ENCODE measurements around the gene CADM3. TPM values are rescaled to one million over a fixed set of nuclear protein-coding genes. Genes with fewer than 3 reads are reported as not detected.
A peak's percentile ranks its signal among the peaks of the same experiment; 100 is the strongest.

The CADM3 gene
- total and polyA plus RNA-seq, 9 of the 15 experiments (the other 6 are each of a cell fraction or from before 2014, with no cell fraction given) = 0.04 TPM; not detected in 8

GRCh38 chr1:159211331-159212136, 40.1 kb downstream of the CADM3 start (continued):
- TF ChIP-seq ZBTB26 (CRISPR knock-in tag; IDR thresholded peaks at IDR 0.05) = no peak
- TF ChIP-seq PRMT5 (CRISPR knock-in tag; IDR thresholded peaks at IDR 0.05) = no peak
- TF ChIP-seq HMGXB4 (CRISPR knock-in tag; IDR thresholded peaks at IDR 0.05) = no peak
- TF ChIP-seq GABPB2 (CRISPR knock-in tag; conservative IDR thresholded peaks at IDR 0.05) = no peak
- no peak for TF ChIP-seq NFE2L1 (tag; IDR thresholded peaks at IDR 0.05; ENCODE audit: borderline replicate concordance, low read depth)
- TF ChIP-seq KLF13 (tag; IDR thresholded peaks at IDR 0.05; ENCODE audit: borderline replicate concordance, low read depth) = no peak
- TF ChIP-seq, protein P1, sequence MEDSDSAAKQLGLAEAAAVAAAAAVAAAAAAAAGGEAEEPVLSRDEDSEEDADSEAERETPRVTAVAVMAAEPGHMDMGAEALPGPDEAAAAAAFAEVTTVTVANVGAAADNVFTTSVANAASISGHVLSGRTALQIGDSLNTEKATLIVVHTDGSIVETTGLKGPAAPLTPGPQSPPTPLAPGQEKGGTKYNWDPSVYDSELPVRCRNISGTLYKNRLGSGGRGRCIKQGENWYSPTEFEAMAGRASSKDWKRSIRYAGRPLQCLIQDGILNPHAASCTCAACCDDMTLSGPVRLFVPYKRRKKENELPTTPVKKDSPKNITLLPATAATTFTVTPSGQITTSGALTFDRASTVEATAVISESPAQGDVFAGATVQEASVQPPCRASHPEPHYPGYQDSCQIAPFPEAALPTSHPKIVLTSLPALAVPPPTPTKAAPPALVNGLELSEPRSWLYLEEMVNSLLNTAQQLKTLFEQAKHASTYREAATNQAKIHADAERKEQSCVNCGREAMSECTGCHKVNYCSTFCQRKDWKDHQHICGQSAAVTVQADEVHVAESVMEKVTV (CRISPR knock-in tag; IDR thresholded peaks at IDR 0.05) = peak; percentile 93
- TF ChIP-seq, protein P2, sequence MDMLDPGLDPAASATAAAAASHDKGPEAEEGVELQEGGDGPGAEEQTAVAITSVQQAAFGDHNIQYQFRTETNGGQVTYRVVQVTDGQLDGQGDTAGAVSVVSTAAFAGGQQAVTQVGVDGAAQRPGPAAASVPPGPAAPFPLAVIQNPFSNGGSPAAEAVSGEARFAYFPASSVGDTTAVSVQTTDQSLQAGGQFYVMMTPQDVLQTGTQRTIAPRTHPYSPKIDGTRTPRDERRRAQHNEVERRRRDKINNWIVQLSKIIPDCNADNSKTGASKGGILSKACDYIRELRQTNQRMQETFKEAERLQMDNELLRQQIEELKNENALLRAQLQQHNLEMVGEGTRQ (CRISPR knock-in tag; IDR thresholded peaks at IDR 0.05) = no peak
- TF ChIP-seq ZNF696 (CRISPR knock-in tag; conservative IDR thresholded peaks at IDR 0.05) = no peak
- TF ChIP-seq ZKSCAN1 (IDR thresholded peaks at IDR 0.05; ENCODE audit: low read depth, low read length) = no peak
- no peak for TF ChIP-seq MBD1 (CRISPR knock-in tag; IDR thresholded peaks at IDR 0.05)
- TF ChIP-seq ILF3 (IDR thresholded peaks at IDR 0.05; ENCODE audit: borderline replicate concordance) = no peak
- TF ChIP-seq BCOR (IDR thresholded peaks at IDR 0.05) = no peak
- peak; percentile 95 for TF ChIP-seq RAD21 (CRISPR knock-in tag; conservative IDR thresholded peaks at IDR 0.05 in 1 of 2, IDR thresholded peaks at IDR 0.05 in 1 of 2)
- TF ChIP-seq SMARCE1 (IDR thresholded peaks at IDR 0.05) = no peak
- TF ChIP-seq ZNF134 (CRISPR knock-in tag; conservative IDR thresholded peaks at IDR 0.05) = no peak
- TF ChIP-seq, protein P3, sequence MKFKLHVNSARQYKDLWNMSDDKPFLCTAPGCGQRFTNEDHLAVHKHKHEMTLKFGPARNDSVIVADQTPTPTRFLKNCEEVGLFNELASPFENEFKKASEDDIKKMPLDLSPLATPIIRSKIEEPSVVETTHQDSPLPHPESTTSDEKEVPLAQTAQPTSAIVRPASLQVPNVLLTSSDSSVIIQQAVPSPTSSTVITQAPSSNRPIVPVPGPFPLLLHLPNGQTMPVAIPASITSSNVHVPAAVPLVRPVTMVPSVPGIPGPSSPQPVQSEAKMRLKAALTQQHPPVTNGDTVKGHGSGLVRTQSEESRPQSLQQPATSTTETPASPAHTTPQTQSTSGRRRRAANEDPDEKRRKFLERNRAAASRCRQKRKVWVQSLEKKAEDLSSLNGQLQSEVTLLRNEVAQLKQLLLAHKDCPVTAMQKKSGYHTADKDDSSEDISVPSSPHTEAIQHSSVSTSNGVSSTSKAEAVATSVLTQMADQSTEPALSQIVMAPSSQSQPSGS (CRISPR knock-in tag; IDR thresholded peaks at IDR 0.05) = no peak
- TF ChIP-seq BRD9 (IDR thresholded peaks at IDR 0.05; ENCODE audit: low read depth, partially characterized antibody) = no peak
- TF ChIP-seq U2AF1 (optimal IDR thresholded peaks at IDR 0.05; ENCODE audit: low read depth, low read length) = no peak
